Fibroblast of the conjunctiva (primary cell): ENCODE measurements around the gene MRC1.

Experiments
- DNase-seq: peaks from one replicate; pipeline ENCODE4 v3.0.0-alpha.2; 2010; ENCODE audit warnings: low read depth

The MRC1 gene

DNA sequence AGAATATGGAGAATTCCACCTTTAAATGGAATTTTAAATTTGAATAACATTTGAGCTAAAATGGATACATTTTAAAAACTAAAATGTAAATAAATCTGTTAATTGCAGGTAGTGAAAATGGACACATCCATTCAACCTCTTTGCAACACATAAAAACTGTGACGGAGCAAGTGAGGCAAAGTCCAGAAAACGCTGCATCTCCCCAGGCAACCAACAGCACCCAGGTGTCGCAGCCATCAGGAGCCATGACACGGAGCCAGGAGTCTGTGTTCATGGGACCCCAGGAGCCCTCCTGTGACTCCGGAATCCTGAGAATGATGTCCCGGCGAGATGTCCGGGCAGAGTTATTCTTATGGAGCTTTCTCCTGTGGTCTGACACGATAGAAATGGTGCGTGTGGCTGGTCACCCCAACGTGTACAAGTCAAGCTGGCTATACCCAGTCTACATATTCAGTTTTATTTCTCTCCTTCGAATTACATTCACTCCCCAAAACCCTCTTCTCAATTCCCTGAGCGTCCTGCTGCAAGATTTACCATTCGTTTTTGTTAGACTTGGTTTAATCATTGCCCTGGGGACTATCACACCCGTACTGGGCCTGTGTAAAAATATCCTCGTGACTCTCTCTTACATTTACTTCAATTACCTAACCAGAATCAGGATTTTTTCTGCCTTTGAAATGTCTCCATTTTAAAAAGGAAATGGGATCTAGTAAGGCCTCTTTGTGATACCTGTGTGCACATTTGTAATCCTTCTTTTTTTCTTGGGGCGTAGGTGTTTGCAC, 13.1 kb upstream of the MRC1 start:
- DNase-seq, result no peak

GRCh38 chr10:17801507-17801906, 7.6 kb upstream of the MRC1 start:
- no peak for DNase-seq

DNA sequence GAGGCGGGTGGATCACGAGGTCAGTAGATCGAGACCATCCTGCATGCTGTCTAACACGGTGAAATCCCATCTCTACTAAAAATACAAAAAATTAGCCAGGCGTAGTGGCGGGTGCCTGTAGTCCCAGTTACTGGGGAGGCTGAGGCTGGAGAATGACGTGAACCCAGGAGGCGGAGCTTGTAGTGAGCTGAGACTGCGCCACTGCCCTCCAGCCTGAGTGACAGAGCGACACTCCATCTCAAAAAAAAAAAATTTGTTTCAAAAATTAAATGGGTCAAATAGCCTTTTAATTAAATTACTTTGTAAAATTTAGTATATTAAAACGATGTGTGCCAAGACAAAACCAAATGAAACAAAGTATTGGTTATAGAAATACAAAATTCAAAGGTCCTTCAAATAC, 6.8 kb upstream of the MRC1 start:
- no peak for DNase-seq

DNA sequence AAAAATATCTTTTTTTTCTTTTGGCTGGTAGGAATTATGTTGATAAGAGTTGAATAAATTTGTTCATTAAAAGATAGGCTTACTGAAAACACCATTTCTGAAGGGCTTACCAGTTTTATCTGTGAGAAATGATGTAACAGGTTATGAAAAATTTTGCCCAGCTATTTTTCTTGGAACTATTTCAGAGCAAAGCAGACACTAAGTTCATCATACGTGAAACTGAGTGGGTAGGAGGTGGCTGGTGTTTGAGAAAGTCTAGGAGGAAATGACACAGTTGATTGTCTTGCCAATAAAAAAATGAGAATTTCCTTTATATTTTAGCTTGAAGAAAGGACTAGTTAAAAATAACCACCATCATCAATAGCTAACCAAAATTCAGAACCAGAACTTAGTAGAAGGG, 6.2 kb upstream of the MRC1 start:
- no peak for DNase-seq

DNA sequence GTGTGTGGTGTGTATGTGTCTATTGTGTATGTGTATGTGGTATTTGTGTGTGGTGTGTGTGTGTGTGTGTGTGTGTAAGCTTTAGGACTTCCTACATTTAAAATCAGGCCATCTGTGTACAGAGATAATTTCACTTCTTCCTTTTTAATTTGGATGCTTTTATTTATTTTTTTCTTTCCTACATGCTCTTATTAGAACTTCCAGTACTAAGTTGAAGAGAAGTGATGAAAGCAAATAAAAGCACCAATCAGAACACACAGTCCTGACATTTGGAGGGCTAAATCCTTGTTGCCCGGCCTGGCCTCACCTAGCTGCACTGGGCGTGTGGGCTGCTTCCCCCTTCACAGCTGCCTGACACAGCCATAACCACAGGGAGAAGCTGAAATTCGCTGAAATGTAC, 3.8 kb upstream of the MRC1 start:
- no peak for DNase-seq

- DNase-seq, result no peak
These were observed 3.1 kb upstream of the MRC1 start for GRCh38 chr10:17805921-17806577.

- DNase-seq, result no peak
These were observed 2.2 kb downstream of the MRC1 start for GRCh38 chr10:17811146-17811865.

GRCh38 chr10:17814973-17815372, 5.8 kb downstream of the MRC1 start:
- DNase-seq, result no peak

GRCh38 chr10:17816199-17816598, 7.1 kb downstream of the MRC1 start:
- no peak for DNase-seq

DNA sequence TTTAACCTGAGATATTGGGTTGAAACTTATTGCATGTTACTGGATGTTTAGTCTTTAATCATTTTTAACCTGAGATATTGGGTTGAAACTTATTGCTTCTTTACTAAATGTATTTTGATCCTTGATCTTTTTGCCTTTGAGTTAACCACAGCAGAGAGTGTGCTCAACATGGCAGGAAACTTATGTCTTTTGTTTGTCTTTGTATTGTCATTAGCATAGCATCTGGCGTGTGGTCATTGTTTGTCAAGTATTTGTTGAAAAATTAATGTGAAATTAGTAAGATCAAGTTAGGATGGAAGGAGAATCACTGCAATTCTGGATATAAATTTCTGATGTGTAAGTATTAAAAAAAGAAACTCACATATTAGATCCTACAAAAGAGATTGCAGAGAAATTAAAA, 8.2 kb downstream of the MRC1 start:
- DNase-seq, result no peak

GRCh38 chr10:17817790-17818189, 8.6 kb downstream of the MRC1 start:
- DNase-seq, result no peak

DNA sequence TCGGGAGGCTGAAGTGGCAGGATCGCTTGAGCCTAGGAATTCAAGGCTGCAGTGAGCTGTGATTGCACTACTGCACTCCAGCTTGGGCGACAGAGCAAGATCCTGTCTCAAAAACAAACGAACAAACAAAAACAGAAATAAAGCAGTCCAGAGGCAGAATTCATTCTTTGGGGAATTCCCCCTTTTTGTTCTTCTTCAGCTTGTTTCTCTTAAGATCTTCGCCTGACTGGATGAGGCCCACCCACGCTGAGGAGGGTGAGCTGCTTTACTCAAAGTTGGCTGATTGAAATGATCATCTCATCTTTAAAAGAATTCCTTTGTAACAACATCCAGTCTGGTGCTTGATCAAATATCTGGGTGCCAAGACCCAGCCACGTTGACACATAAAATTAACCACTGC, 10.7 kb downstream of the MRC1 start:
- DNase-seq, result no peak

DNA sequence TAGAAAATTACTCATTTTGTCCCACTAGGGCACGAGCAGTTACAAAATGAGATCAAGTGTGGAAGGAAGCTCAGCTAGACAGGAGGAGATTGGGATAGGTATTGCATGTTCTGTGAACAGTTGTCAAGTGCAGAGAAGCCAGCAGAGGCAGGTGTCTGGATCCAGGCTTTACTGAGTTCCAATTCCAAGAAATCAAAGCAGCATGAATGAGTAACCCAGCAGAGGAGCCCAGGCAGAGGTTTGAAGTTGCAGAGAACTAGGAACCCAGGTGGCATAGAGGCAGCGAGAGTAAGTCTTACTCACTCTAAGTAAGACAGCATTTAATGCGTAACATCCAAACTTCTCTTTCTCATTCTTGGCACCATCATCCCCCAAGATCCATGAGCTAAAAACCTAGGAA, 11.8 kb downstream of the MRC1 start:
- DNase-seq, result no peak

GRCh38 chr10:17821893-17822292, 12.7 kb downstream of the MRC1 start:
- no peak for DNase-seq

GRCh38 chr10:17831341-17831740, 22.2 kb downstream of the MRC1 start:
- DNase-seq, result no peak

GRCh38 chr10:17831896-17832295, 22.7 kb downstream of the MRC1 start:
- no peak for DNase-seq

- DNase-seq, result no peak
These were observed 24.5 kb downstream of the MRC1 start for GRCh38 chr10:17833656-17834055.

DNA sequence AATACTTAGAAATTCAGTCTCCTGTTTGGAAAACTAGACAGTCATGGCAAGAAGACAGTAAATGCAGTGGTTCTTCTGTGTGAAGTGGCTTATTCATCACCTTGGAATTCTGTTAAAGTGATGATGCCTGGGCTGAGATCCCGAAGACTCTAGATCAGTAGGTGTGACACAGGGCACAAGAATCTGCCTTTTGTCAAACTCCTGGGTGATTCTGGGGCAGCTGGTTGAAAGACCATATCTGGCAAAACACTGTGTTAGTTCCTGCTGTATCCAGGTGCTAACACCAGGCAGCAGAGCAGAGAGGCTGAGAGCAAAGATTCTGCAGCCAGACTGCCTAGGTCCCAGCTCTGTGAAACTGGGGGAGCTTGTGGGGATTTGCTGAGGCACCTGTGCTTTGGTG, 26.5 kb downstream of the MRC1 start:
- peak; percentile 53 for DNase-seq

- peak; percentile 12 for DNase-seq
These were observed 27.8 kb downstream of the MRC1 start for GRCh38 chr10:17836942-17837341.

GRCh38 chr10:17838080-17838648, 29.0 kb downstream of the MRC1 start:
- DNase-seq, result no peak

- DNase-seq, result no peak
These were observed 31.9 kb downstream of the MRC1 start for GRCh38 chr10:17841050-17841449.

- no peak for DNase-seq
These were observed 33.5 kb downstream of the MRC1 start for GRCh38 chr10:17842641-17843040.
